HEK293 (cell line): ENCODE results near the gene STAP1.

Experiments
- CTCF ChIA-PET: fragments of 350-600 bp; formaldehyde crosslinking; extraction: SDS; loops from one replicate; lab custom pipeline; 2021; ENCODE audit warnings: antibody characterized with exemption; lab: Yijun Ruan, JAX
- POLR2A ChIA-PET: fragments of 300-600 bp; formaldehyde crosslinking; extraction: SDS; loops from one replicate; lab custom pipeline; 2020; ENCODE audit warnings: antibody characterized with exemption, inconsistent platforms; lab: Yijun Ruan, JAX
- H3K27ac ChIP-seq: fragments of 200-500 bp; sonication (Bioruptor generic); 2 replicates; pipeline ENCODE4 v1.5.1; 2014; ENCODE audit warnings: low read depth, low read length, control low read depth, inconsistent platforms; ENCODE audit errors: extremely low read depth
- H3K36me3 ChIP-seq, 2 experiments: fragments of 200-500 bp in 1 of 2; sonication (Bioruptor generic) in 1 of 2; 1 replicate in 1 of 2; 2 replicates in 1 of 2; pipeline ENCODE4 v1.5.1; 2014 to 2017; ENCODE audit warnings: inconsistent platforms in 2 of 2, low read length in 2 of 2; ENCODE audit not compliant: control insufficient read depth in 2 of 2, insufficient read depth in 1 of 2
- H3K4me1 ChIP-seq: fragments of 200-500 bp; sonication (Bioruptor generic); 2 replicates; pipeline ENCODE4 v1.5.1; 2014; ENCODE audit warnings: mild to moderate bottlenecking, low read length, inconsistent platforms; ENCODE audit not compliant: control insufficient read depth, insufficient read depth
- H3K4me3 ChIP-seq: 2 replicates; pipeline ENCODE4 v1.5.1; 2011; ENCODE audit warnings: low read depth, mild to moderate bottlenecking, control low read depth, low read length, moderate library complexity
- H3K9me3 ChIP-seq: fragments of 200-500 bp; sonication (Bioruptor generic); 2 replicates; pipeline ENCODE4 v1.5.1; 2014; ENCODE audit warnings: low read depth, low read length, inconsistent platforms; ENCODE audit not compliant: control insufficient read depth, insufficient read depth
- KLF16 ChIP-seq: fragments of 450-650 bp; formaldehyde crosslinking; IDR thresholded peaks from 2 replicates; pipeline ENCODE4 v1.5.1; 2017; ENCODE audit warnings: missing biosample characterization, missing genetic modification characterization
- KLF17 ChIP-seq: fragments of 450-650 bp; formaldehyde crosslinking; IDR thresholded peaks from 2 replicates; pipeline ENCODE4 v1.5.1; 2016; ENCODE audit warnings: missing biosample characterization, missing genetic modification characterization
- SP3 ChIP-seq: fragments of 450-650 bp; formaldehyde crosslinking; IDR thresholded peaks from 2 replicates; pipeline ENCODE4 v1.5.1; 2016; ENCODE audit warnings: missing biosample characterization, missing genetic modification characterization
- TCF7L2 ChIP-seq: IDR thresholded peaks from 2 replicates; pipeline ENCODE4 v1.6.1; 2011; ENCODE audit warnings: low read depth, mild to moderate bottlenecking, inconsistent platforms, low read length, moderate library complexity, borderline replicate concordance
- ZBTB11 ChIP-seq: fragments of 450-650 bp; formaldehyde crosslinking; conservative IDR thresholded peaks from 2 replicates; pipeline ENCODE4 v1.5.1; 2016; ENCODE audit warnings: low read depth, missing biosample characterization, missing genetic modification characterization
- ZBTB17 ChIP-seq: fragments of 450-650 bp; formaldehyde crosslinking; IDR thresholded peaks from 2 replicates; pipeline ENCODE4 v1.5.1; 2016; ENCODE audit warnings: missing biosample characterization, missing genetic modification characterization
- ZNF138 ChIP-seq: fragments of 450-650 bp; formaldehyde crosslinking; IDR thresholded peaks from 2 replicates; pipeline ENCODE4 v1.5.1; 2016; ENCODE audit warnings: missing biosample characterization, missing genetic modification characterization, borderline replicate concordance
- ZNF19 ChIP-seq: fragments of 450-650 bp; formaldehyde crosslinking; IDR thresholded peaks from 2 replicates; pipeline ENCODE4; 2016; ENCODE audit warnings: missing biosample characterization, missing genetic modification characterization, low read depth
- ZNF211 ChIP-seq: fragments of 450-650 bp; formaldehyde crosslinking; IDR thresholded peaks from 2 replicates; pipeline ENCODE4 v1.5.1; 2016; ENCODE audit warnings: low read depth, missing biosample characterization, missing genetic modification characterization
- ZNF223 ChIP-seq: fragments of 450-650 bp; formaldehyde crosslinking; IDR thresholded peaks from 2 replicates; pipeline ENCODE4 v1.5.1; 2016; ENCODE audit warnings: missing biosample characterization, missing genetic modification characterization
- ZNF23 ChIP-seq: fragments of 450-650 bp; formaldehyde crosslinking; IDR thresholded peaks from 2 replicates; pipeline ENCODE4 v1.5.1; 2016; ENCODE audit warnings: missing biosample characterization, missing genetic modification characterization, borderline replicate concordance
- ZNF26 ChIP-seq: fragments of 450-650 bp; formaldehyde crosslinking; IDR thresholded peaks from 2 replicates; pipeline ENCODE4 v1.5.1; 2016; ENCODE audit warnings: missing biosample characterization, missing genetic modification characterization
- ZNF391 ChIP-seq: fragments of 450-650 bp; formaldehyde crosslinking; IDR thresholded peaks from 2 replicates; pipeline ENCODE4 v1.5.1; 2016; ENCODE audit warnings: low read depth, missing biosample characterization, missing genetic modification characterization, borderline replicate concordance
- ZNF404 ChIP-seq: fragments of 450-650 bp; formaldehyde crosslinking; IDR thresholded peaks from 2 replicates; pipeline ENCODE4 v1.5.1; 2017; ENCODE audit warnings: missing biosample characterization, missing genetic modification characterization
- ZNF518A ChIP-seq: fragments of 450-650 bp; formaldehyde crosslinking; conservative IDR thresholded peaks from 2 replicates; pipeline ENCODE4 v1.5.1; 2016; ENCODE audit warnings: low read depth, missing biosample characterization, missing genetic modification characterization
- ZNF558 ChIP-seq: fragments of 450-650 bp; formaldehyde crosslinking; IDR thresholded peaks from 2 replicates; pipeline ENCODE4 v1.5.1; 2016; ENCODE audit warnings: missing biosample characterization, missing genetic modification characterization
- ZNF560 ChIP-seq: fragments of 450-650 bp; formaldehyde crosslinking; IDR thresholded peaks from 2 replicates; pipeline ENCODE4 v1.5.1; 2017; ENCODE audit warnings: missing biosample characterization, missing genetic modification characterization, borderline replicate concordance
- ZNF596 ChIP-seq: fragments of 450-650 bp; IDR thresholded peaks from 2 replicates; pipeline ENCODE4 v1.5.0; 2018; ENCODE audit warnings: missing biosample characterization, mild to moderate bottlenecking, missing genetic modification characterization, moderate library complexity
- ZNF645 ChIP-seq: fragments of 450-650 bp; formaldehyde crosslinking; IDR thresholded peaks from 2 replicates; pipeline ENCODE4; 2016; ENCODE audit warnings: missing biosample characterization, missing genetic modification characterization
- ZNF660 ChIP-seq: fragments of 450-650 bp; IDR thresholded peaks from 2 replicates; pipeline ENCODE4 v1.5.1; 2018; ENCODE audit warnings: missing biosample characterization, mild to moderate bottlenecking, missing genetic modification characterization
- ZNF768 ChIP-seq: fragments of 450-650 bp; formaldehyde crosslinking; IDR thresholded peaks from 2 replicates; pipeline ENCODE4 v1.5.1; 2018; ENCODE audit warnings: missing biosample characterization, mild to moderate bottlenecking, missing genetic modification characterization
- ZNF776 ChIP-seq: fragments of 450-650 bp; formaldehyde crosslinking; IDR thresholded peaks from 2 replicates; pipeline ENCODE4 v1.5.0; 2017; ENCODE audit warnings: missing biosample characterization, missing genetic modification characterization, borderline replicate concordance
- ZNF777 ChIP-seq: fragments of 450-650 bp; formaldehyde crosslinking; IDR thresholded peaks from 2 replicates; pipeline ENCODE4 v1.5.1; 2017; ENCODE audit warnings: missing biosample characterization, missing genetic modification characterization, borderline replicate concordance

STAP1 gene

GRCh38 chr4:67638136-67638535 is 79.6 kb downstream of the STAP1 start:
- Histone ChIP-seq H3K27ac (no peak overlapping the region), H3K9me3 (no peaks in the 10 kb centered on the region), H3K36me3 (peaks cover 0 to 45% of the 10 kb centered on the region in 2 experiments; a peak in 2 of 3 replicates), H3K4me3 (no peak overlapping the region), H3K4me1 (no peaks in the 10 kb centered on the region)
- TF ChIP-seq ZNF404 (no peak), SP3 (tag by site-specific recombination) (no peak), ZNF211 (tag by site-specific recombination) (no peak), ZNF777 (tag by site-specific recombination) (no peak), ZNF23 (tag by site-specific recombination) (no peak), KLF16 (no peak), ZNF223 (tag by site-specific recombination) (no peak), ZNF391 (tag by site-specific recombination) (no peak), TCF7L2 (no peak), ZNF560 (tag by site-specific recombination) (no peak), ZNF518A (no peak), ZNF776 (tag by site-specific recombination) (no peak), KLF17 (tag by site-specific recombination) (no peak), ZNF645 (tag by site-specific recombination) (no peak), ZNF558 (tag by site-specific recombination) (no peak), ZNF768 (no peak)
- ChIA-PET POLR2A (no interaction called here), CTCF (no interaction called here)

- no peaks in the 10 kb centered on the region for H3K9me3 ChIP-seq
- no peak overlapping the region for H3K4me3 ChIP-seq
- peaks cover 0 to 22% of the 10 kb centered on the region in 2 experiments; a peak in 2 of 3 replicates for H3K36me3 ChIP-seq
- CTCF ChIA-PET = interaction anchor here (0.6 to 1.4 kb wide), 2 partner anchors 105 to 1330 kb away, joined by 3 to 6 read pairs; no protein-coding TSS in a partner anchor
- TF ChIP-seq ZNF776 (tag by site-specific recombination) (no peak), ZNF660 (tag by site-specific recombination) (no peak), ZNF596 (tag by site-specific recombination) (no peak), ZNF138 (no peak), ZBTB17 (tag by site-specific recombination) (no peak), ZBTB11 (no peak), ZNF26 (tag by site-specific recombination) (no peak), ZNF19 (tag by site-specific recombination) (no peak)
- no peaks in the 10 kb centered on the region for H3K4me1 ChIP-seq
- H3K27ac ChIP-seq = no peak overlapping the region
- POLR2A ChIA-PET = no interaction called here
These were observed 93.0 kb downstream of the STAP1 start for GRCh38 chr4:67651536-67651935.
